ENCODE measurements around the gene TRPV2.
A peak's percentile ranks its signal among the peaks of the same experiment; 100 is the strongest.
"Not testable (repeated sequence)": the region's sequence is repeated elsewhere in the genome, so short reads cannot be mapped to it uniquely, and the experiment has no call there.

Gene TRPV2

DNA sequence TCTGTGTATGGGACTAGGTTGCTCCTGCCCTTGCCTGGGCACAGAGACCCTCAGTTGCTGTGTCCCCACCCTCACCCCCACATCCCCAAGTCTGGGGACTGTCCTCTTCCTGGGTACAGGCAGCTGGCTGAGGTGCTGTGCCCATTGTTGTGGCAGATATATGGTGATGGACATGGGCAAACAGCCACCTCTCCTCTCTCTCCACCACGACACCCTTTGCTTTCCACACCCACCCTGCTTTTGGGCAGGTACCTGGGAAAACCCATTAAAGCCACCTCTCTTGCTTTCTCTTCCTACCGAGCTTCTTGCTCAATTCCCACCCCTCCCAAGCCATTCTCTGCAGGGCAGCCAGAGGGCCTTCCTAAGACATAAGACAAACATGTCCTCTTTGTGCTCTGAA, 21.7 kb downstream of the TRPV2 start:
- DNase-seq: no peak

DNA sequence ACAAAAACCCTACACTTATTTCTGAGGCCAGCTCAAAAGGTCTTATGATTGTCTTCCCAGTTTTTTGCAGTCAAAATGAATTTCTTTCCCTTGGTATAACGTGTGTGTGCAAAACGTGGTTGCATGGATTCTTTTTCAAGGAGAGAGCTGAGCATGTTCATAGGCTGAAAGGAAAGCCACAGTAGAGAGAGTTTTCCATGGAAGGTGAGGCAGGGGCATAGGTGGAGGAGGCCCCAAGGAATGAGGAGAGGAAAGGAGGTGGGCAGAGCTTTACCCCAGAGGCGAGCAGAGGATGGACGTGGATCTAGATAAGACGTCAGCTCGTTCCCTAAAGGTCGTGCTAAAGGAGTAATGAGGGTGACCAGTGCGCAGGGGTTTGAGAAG, 22.8 kb downstream of the TRPV2 start:
- no peak for DNase-seq

DNA sequence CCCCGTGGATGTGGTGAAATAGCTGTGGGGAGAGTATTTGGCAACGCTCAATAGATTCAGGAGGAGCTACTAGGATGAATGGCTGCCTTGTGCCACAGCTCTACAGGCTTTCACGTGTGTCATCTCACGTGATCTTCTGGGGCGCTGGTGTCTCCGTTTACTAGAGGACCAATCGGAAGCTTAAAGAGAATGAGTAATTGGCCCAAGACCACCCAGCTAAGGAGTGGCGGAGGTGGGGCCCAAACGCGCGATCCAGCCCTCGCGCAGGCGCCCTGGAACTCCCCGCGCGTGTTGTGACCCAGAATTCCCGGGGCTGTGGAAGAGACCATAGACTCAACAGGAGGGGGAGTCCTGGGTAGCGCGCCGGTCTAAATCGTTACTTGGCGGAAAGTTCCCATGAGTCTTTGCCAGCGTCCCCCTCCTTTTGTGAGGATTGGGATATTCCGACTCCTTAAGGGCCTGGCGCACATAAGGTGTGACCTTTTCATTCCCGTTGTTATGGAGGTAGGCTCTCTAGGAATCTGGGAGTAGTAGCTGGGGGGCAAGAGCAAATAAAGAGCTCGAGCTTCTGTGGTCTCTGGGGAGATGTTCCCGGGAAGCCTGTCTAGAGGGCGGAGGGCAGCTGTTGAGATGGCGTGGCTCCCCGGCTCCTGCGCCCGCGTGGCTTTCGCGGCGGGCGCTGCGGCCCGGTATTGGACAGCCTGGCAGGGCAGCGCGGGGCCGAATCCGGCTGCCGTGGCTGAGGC, 23.4 kb downstream of the TRPV2 start:
- DNase-seq: peak; percentile 100

DNA sequence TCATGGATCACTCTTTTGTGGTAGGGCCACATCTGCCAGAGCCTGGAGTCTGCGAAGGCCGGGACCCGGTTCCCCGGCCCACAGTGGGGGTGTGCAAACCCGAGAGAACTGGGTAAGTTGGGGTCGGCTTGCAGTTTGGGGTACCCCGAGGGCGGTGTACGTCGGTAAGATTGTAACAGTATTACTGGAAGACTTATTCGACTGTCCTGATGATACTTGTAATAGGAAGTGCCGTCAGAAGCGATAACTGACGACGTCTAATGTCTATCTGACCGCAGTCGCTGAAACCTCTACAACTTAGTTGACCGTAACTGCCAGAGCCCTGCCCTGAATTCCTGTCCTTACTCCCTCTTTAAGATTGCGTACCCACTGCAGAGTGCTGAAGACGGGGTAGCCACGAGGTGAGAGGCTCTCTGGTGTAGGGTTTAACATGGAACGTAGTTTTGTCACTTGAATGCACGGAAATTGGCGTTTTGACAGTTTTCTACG, 24.0 kb downstream of the TRPV2 start:
- no peak for DNase-seq

DNA sequence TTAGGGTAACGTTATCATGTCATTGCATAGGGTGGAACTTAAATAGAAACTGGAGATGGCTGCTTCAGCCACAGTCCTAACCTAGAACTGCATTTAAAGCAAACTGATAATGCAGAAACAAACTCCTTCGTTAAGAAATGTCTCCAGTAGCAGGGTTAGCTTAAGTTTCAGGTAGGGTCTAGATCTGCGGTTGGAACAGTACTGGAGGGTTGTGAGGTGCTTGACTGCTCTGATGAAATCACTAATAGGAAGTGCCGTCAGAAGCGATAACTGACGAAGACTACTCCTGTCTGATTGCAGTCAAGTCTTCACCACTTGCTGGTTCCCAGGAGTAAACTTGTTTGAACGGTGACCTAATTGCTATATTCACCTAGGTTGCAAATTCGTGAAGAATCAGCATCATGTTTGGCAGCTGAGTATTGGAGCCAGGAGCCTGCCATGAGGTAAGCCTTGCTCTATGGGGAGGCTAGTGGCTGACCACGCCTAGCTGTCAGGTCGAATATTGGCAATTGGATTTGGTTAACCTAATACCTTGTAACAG, 24.5 kb downstream of the TRPV2 start:
- no peak for DNase-seq

DNA sequence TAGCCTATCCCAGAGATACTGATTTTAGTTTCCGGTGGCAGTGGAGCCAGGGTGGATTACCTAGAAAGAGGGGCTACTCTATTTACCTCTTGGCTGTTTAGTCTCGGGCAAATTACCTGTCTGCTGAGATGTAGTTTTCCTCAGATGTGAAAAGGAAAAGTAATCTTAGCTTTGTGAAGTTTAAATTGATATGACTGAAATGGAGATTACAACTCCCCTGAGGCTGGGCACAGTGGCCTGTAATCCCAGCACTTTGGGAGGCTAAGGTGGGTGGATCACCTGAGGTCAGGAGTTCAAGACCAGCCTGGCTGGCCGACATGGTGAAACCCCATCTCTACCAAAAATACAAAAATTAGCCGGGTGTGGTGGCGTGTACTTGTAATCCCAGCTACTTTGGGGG, 25.0 kb downstream of the TRPV2 start:
- DNase-seq: not testable (repeated sequence)

DNA sequence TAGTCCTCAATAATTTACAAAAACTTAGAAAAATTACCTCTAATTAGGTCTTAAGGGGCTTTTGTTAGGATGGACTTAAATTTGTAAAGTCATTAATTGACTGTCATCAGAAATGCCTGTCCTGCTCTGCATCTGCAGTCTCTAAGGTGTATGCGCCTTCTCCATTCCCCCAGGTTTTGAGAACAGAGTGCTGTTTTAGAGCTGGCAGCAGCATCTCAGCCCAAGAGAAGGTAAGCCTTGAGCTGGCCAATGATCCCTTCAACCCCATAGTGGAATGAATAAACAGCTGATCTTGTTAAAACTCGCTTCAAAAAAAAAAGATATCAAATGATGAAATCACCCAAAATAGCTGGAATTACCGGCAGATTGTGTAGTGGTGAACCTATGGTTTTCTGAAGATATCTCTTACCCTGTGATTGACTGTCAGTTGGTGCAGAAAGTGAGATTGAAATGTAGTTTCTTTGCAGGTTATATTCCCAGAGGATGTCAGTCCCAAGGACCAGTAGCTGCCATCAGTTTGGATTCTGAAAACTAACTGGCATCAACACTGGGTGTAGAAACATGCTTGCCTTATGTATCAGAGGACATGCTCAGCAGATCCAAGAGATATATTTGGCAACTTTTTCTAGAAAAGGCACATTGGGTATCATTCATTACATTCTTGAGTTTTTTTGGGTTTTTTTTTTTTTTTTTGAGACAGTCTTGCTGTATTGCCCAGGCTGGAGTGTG, 25.7 kb downstream of the TRPV2 start:
- DNase-seq: no peak

DNA sequence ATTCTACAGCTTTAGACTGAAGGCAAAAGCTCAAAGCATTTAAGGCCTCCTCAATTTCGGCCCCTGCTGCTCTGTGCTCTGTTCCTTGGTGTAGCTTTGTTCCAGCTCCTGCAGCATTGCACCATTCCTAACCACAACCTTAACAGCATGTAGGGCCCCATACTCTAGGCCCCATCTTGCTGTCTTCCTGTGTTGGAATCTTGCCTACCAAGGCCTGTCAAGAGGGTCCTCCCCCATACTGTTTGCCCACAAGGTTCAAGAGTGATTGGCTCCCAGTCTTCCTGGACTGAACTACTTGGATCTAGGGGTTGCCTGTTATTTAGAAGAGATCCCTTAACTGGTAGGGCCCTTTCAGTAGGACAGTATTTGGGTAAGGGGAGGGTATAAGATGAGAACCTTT, 26.8 kb downstream of the TRPV2 start:
- DNase-seq: peak; percentile 30

DNA sequence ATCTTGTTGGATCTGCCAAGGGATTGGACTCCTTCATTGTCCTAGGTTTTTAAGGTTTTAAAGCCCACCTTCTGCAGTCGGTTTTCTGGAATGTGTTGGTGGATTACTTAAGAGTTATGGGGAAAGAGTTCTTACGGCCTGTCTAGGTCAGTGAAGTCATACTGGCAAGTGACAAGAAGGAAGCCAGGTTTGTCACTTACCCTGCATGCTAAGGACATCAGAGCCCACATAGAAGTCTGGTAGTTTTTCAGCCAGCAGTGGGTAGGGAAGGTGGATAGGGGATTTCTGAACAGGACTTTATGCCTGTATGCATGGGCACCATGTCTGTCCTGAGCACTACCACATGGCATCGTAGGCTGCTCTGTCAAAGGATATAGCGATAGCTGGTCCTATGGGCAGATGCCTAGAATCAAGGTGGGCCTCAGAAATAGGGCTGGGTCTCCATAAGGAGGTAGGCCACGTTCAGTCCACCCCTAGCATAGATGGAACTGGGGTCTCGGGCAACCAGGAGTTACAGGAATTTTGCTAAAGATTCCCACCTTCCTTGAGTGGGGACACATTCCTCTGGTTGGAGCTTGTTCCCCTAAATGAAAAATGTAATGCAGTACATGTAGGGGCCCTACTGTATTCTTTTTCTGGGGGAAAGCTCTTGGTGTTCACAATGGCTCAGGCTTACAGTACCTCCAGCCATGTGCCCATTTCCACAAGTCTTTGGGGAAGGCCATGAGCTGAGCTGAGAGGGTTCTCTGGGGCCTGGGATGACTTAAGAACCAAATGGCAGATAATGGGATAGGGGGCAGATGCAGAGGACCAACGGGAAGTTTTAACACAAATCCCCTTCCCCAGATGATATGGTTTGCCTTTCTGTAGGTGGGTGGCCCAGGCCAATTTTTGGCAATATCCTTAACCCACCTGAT, 27.5 kb downstream of the TRPV2 start:
- peak; percentile 32 for DNase-seq

DNA sequence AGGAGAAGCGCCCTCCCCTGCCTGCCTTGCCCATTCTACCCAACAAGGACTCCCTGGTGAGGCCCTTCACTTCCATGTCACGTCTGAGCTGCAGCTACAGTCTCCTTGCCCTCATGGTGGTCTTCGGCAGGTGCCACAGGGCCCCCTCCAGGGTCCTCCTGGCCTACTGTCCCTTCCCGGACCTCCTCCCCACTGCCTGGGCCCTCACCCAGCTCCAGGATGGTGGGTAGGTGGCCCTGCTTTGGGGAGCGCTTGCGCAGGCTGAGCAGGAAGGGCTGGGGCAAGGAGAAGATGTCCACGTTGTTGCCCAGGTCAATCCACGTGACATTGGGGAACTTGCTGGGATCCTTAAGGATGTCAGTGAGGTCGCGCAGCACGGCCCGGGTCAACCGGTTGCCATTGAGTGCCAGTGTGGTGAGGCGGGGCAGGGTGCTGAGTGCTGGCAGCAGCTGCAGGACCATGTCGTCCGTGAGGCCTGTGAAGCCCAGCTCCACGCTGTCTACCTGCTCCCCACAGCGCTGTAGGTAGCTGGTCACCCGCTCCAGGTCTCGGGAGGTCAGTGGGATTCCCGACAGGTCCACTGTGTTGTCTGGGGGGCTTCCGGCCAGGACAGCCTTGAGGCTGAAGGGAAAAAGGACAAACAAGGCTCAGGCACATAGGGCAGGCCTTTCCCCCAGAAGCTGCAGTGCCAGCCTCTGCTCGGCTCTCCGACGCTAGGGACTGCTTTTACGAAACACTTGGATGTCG, 28.3 kb downstream of the TRPV2 start:
- peak; percentile 27 for DNase-seq

DNA sequence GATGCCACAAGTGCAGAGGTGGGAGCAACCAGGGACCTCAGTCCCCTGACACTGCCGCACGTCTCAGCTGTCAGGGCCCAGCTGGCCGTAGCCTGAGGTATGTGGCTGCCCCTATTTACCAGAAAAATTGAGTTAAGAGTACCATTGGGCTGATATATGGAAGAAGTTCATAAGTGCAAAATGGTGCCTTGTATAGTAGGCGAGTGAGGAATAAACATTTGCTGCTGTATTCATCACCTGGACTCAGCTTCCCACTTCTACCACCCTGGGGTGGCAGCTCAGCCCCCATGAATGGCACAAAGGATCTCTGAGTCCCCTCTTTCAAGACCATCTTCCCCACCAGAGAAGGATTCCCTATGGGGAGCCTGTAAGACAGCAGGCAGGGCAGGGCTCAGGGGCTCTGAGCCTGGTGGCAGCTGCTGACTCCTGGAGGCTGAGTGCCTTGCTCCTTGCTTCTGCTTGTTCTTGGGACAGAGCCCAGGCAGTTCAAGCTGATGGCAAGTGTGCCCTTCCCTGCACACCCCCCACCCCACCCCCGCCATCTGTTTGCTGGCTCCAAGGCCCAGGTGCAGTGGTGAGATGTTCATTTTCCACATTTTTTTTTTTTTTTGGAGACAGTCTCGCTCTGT, 29.0 kb downstream of the TRPV2 start:
- DNase-seq: peak; percentile 97

DNA sequence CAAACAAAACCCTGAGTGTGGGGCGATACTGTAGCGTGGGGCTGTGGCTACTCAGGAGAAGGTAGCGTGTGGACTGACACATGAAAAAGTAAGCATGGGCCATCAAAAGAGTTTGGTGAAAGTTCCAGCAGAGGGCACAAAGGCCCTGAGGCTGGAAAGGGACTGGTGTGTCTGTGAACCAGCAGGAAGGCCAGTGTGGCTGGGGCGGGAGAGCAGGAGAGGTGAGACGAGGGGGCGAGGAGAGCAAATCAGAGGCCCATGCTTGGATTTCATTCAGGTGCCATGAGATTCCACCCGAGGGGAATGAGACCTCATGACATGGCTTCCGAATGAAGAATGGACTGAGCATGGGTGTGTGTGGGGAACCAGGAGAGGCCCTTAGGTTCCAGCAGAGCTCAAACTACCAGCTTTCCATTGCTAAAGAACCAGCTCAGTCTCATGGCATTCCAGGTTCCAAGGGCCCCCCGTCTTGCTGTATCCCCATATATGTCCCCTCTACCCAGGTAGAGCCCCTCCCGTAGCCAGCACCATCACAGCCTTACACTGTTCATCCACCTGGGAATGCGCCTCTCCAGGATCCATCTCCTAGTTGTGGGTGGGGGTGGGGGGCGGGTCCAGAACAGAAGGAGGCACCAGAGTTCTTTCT, 31.1 kb downstream of the TRPV2 start:
- DNase-seq: no peak

DNA sequence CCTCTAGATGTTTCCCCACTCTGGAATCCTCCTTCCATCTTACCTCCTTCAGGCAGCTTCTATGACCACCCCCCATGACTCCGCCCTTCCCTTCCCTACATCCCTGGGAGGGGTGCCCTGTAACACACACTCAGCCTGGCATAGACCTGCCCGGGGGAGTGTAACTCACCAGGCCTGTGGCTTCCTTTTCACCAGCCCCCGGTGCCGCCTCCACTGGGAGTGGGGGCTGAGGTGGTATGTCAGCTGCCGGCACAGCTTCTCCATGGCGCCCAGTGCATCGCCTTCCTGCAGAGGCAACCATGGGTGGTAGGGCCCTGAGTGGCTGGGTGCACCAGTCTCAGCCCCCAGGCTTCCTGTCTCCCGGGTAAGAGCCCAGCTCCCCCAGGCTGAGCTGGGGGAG, 32.3 kb downstream of the TRPV2 start:
- DNase-seq: no peak

DNA sequence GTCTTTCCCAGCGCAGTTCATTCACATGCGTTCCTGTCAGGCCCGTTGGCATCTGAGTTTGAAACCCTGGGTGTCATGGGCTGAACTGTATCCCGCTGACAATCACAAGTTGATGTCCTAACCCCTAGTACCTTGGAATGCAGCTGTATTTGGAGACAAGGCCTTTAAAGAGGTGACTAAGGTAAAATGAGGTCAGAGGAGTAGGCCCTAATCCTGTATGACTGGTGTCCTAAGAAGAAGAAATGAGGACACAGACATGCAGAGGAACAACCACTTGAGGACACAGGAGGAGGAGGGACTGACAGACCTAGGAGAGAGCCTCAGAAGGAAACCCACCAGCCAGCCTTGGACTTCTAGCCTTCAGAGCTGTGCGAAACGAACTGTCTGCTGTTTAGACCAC, 33.1 kb downstream of the TRPV2 start:
- DNase-seq: no peak

DNA sequence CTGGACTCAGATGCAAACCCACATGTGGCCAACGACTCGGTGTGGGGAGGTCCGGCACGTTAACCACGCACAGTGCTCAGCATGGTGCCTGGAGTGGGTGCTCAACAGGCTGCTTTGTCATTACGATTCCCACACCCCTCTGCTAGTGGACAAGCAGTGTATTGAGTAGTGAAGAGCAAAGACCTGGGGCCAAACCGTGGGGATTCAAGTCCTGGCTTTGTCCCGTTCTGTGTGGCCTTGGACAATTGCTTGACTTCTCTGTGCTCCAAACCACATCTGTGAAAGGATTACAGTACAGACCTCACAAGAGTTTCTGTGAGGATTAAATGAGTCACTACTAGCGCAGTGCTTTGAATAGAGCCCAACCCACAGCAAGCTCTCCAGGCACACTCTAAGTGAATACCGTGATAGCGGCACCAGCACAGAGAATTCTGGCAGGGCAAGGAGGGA, 33.8 kb downstream of the TRPV2 start:
- DNase-seq: no peak

DNA sequence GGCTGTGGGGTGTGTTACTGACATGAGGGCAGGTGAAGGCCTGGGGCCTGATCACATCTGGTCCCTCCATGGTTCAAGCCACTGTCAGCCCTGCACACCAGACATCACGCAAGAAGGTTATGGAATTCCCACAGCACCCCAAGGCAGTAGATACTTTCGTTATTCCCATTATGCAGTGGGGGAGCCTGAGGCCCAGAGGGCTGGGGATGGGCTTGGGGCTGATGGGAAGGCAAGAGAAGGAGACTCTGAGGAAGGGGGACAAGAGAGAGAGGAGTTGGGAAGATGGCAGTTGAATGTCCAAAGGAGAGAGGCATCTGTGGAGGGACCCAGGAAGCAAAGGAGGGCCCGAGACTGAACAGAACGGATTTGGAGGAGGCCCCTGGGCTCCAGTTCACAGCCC, 34.7 kb downstream of the TRPV2 start:
- no peak for DNase-seq

DNA sequence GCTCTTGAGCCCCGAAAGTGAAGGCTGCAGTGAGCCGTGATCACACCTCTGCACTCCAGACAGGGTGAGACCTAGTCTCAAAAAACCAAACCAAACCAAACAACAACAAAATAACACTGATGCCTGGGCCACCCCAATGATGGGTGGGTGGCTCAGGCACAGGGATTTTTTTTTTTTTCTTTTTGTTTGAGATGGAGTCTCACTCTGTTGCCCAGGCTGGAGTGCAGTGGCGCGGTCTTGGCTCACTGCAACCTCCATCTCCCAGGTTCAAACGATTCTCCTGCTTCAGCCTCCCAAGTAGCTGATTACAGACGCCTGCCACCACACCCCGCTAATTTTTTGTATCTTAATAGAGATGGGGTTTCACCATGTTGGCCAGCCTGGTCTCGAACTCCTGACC, 36.9 kb downstream of the TRPV2 start:
- not testable (repeated sequence) for DNase-seq

DNA sequence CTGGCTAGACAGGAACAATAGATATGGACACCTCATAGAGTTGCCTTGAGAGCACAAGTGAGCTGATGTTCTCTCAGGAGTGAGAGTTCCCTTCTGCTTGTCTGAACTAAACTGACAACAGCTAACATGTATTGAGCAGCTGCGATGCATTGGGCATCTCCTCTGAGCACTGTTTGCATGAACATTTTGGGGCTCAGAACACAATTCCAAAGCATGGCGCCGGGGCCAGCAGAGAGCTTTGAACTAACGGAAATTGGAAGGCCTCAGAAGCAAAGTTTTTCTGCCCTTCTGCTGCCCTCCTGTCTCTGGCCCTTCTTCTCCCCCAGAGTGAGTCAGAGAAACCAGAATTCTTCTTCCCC, 38.1 kb downstream of the TRPV2 start:
- no peak for DNase-seq

DNA sequence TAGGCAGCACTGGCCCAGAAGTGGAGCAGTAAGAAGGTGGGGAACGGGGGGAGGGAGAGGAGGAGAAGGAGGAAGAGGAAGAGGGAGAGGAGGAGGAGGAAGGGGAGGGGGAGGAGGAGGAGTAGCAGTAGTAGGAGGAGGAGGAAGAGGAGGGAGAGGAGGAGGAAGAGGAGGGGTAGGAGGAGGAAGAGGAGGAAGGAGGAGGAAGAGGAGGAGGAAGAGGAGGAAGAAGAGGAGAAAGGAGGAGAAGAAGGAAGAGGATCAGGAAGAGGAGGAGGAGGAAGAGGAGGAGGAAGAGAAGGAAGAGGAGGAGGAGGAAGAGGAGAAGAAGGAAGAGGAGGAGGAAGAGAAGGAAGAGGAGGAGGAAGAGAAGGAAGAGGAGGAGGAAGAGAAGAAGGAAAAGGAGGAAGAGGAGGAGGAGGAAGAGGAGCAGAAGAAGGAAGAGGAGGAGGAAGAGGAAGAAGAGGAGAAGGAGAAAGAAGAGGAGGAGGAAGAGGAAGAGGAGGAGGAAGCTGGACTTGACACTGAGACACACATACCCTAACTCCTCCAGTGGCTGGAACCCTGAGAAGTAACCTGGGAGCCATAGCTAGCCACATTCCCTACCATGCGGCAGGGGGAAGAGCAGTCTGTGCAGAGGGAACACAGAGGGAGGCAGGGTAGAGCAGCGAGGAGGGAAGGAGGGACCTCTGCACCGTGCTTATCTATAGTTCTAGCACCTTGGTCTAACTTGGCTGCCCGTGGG, 40.8 kb downstream of the TRPV2 start:
- no peak for DNase-seq

DNA sequence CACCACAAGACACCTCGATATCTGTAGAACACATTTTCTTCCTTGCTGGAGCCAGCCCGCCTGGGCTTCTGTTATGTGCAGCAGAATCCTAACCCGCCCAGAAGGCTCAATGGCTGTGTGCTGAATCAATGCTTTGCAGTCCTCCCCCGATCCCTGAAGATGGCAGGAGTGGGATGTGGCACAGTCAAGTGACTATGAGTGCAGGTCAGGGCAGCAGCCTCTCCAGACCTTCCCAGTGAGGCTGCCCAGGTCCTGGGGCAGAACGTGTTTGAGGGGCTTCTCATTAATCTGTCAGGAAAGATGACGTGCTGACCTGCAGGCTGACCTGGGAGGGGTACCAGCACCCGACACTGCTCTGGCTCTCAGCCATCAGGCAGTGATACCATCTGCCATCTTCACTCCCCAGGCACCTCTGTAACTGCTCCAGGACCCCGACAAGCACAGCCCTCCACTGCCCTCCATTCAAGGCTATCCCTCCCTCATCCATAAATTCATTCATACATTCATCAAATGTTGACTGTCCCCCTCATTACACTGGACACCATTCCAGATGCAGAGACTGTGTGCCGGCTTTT, 41.5 kb downstream of the TRPV2 start:
- peak; percentile 7 for DNase-seq

Data from NCI-H2171 treated with DMSO at 0.1 percent for 48 hours (cell line).